ENCODE measurements around the gene RCVRN.

- TF ChIP-seq CTCF (IDR thresholded peaks at IDR 0.05) (no peak), POLR2AphosphoS5 (IDR thresholded peaks at IDR 0.05) (no peak), POLR2A (IDR thresholded peaks at IDR 0.05) (no peak), EP300 (IDR thresholded peaks at IDR 0.05) (no peak)
Measured at GRCh38 chr17:9926150-9926804, 21.2 kb upstream of the RCVRN start.
